IgD-negative memory B cell (primary cell): ENCODE data around the gene ZNF554. TPM values are rescaled to one million over a fixed set of nuclear protein-coding genes. Genes with fewer than 3 reads are reported as not detected.

ENCODE experiments used
- H3K27ac Mint-ChIP-seq, 3 donors: one replicate each; pipeline ENCODE4 v1.8.0; 2020 to 2022; ENCODE audit warnings: mild to moderate bottlenecking in 3 of 3, mixed read lengths in 3 of 3, moderate library complexity in 1 of 3
- H3K27me3 Mint-ChIP-seq: one replicate; pipeline ENCODE4 v1.8.0; 2021; ENCODE audit warnings: mixed read lengths
- H3K36me3 Mint-ChIP-seq: one replicate; pipeline ENCODE4 v1.8.0; 2020; ENCODE audit warnings: mild to moderate bottlenecking, mixed read lengths
- H3K4me1 Mint-ChIP-seq, 3 donors: one replicate each; pipeline ENCODE4 v1.8.0; 2020 to 2022; ENCODE audit warnings: mixed read lengths in 3 of 3, mild to moderate bottlenecking in 1 of 3
- H3K4me3 Mint-ChIP-seq, 4 donors: one replicate each; pipeline ENCODE4 v1.8.0; 2020 to 2022; ENCODE audit warnings: mild to moderate bottlenecking in 4 of 4, mixed read lengths in 4 of 4, moderate library complexity in 3 of 4
- H3K9me3 Mint-ChIP-seq, 3 donors: one replicate each; pipeline ENCODE4 v1.8.0; 2020 to 2021; ENCODE audit warnings: mixed read lengths in 3 of 3, mild to moderate bottlenecking in 1 of 3
- polyA plus RNA-seq: library from polyadenylated mRNA; unstranded; fragments of 300-500 nt; fragmentation: Illumina TruSeq; gene quantifications from one replicate; pipeline ENCODE4 v1.2.3, GENCODE V29; 2021

The ZNF554 gene
- polyA plus RNA-seq = 4.7 TPM

DNA sequence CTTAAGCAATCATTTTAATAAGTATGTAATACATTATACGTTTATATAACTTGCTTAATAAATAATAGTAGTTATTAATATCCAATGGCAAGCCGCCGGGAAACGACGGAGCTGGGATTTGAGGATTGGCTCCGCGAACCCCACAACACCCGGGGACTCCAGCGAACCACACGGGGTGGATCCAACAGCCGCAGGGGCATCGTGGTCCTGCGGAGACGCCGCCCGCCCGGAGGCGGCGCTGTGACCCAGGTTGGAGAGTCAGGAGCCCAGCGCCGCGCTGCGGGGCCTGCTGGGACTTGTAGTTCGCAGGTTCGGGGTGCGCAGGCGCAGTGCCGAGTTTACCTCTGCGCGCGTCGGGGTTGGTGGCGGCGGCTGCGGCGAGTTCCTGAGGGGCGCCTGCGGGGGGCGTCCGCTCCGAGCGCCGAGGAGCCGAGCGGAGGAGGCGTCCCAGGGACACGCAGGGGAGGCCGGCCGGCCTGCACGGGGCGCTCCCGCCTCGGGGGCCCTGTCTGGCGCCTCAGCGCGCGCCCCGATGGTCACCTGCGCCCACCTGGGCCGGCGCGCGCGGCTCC is at the start of gene ZNF554:
Gene ZNF554 (plus strand): TSS at position 329 of the 572 bp plus-strand sequence. CDS start 204 bp downstream, at position 533.
- H3K4me3 Mint-ChIP-seq = peak within 1 kb of the TSS; percentile 82 to 92 (median 90)
- peaks cover 2 to 9% (median 4%) of the 10 kb centered on the region in 3 donors for H3K4me1 Mint-ChIP-seq
- H3K36me3 Mint-ChIP-seq = peaks cover 3% of the 10 kb centered on the region
- H3K27ac Mint-ChIP-seq = peak within 1 kb of the TSS; percentile 67 to 88 (median 86)
- H3K9me3 Mint-ChIP-seq = no peaks in the 10 kb centered on the region
- H3K27me3 Mint-ChIP-seq = no peaks in the 10 kb centered on the region

DNA sequence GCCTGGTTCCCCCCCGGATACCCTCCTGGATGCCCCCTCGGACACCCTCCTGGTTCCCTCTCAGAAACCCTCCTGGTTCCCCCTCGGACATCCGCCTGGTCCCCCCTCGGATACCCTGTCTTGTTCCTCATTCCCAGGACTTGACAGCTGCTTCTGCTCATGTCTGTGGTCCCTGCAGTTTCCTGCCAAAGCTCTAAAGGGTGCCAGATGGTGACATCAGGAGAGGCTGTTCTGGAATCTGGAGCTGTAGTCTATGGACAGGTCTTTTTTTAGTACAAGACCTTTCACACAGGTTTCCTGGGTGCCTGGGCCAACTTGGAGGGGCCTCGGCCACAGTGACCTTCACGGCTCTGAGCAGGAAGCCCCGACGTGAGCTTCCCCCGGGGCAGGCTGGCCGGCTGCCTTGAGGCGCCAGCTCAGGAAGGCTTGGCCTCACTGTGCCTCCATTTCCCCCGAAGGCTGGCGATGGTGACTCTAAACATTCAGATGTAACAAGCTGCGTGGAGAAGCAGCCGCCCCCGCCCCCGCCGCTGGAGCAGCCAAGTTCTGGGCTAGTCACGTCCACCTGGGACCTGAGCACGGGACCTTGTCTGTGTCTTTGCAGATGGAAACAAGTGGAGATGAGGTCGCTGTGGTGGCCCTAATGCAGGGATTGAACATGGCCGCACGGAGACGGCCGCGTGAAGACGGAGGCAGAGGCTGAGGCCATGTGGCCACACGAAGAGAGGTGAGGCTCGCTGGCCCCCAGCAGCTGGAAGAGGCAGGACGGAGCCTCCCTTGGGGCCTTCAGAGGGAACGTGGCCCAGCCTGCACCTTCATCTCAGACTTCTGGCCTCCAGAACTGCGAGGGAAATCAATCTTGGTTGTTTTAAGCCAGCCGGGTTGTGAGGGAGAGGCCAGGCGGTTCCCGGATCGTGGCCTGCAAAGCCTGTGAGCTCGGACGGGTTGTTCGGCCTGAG is 49.3 kb upstream of the ZNF554 start:
- Mint-ChIP-seq H3K27me3 (no peaks in the 10 kb centered on the region), H3K27ac (no peak overlapping the region), H3K9me3 (no peaks in the 10 kb centered on the region), H3K4me1 (peaks cover 3 to 13% (median 7%) of the 10 kb centered on the region in 3 donors), H3K36me3 (peaks cover 2% of the 10 kb centered on the region), H3K4me3 (no peak overlapping the region)

DNA sequence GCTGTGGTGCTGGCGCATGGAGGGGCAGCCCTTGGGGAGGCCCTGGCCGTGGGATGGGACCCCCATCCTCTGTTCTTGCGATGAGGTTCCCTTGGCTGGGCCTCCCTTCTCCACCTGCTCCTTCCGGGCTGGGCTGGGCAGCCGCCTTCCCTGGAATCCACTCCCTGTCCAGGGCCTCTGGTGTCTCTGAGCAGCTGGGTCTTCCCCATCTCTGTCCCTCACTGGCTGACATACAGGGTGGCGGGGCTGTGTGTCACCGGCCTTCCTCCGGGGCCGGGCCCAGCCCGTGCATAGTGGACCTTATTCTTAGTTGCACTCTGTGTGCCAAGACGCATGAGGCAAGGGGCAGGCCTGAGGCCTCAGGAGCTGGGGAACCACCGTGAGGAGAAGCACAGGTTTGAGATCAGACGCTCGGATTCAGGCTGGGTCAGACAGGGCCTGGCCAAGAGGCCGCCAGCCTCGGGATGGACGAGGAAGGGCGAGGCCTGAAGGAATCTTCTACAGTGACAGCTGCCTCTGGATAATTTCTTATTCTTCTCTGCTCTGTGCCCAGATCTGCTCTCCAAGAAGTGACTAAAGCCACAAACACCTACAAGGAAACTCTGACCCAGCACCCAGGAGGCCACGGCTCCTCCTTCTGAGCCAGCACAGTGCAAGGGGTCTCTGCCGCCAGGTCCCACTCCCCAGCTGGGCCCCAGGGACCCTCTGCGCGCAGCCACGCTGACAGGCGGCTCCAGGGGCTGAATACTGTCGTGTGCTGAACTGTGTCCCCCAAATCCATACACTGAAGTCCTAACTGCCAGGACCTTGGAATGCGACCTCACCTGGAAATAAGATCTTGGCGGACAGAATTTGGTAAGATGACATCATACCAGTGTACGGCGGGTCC is 47.6 kb upstream of the ZNF554 start:
- Mint-ChIP-seq H3K9me3 (no peaks in the 10 kb centered on the region), H3K4me1 (peaks cover 13 to 22% (median 16%) of the 10 kb centered on the region in 3 donors), H3K36me3 (peaks cover 3% of the 10 kb centered on the region), H3K27me3 (no peaks in the 10 kb centered on the region), H3K27ac (peak overlapping the region in 1 of 3 donors; percentile 77), H3K4me3 (peak overlapping the region in 1 of 4 donors; percentile 8)

DNA sequence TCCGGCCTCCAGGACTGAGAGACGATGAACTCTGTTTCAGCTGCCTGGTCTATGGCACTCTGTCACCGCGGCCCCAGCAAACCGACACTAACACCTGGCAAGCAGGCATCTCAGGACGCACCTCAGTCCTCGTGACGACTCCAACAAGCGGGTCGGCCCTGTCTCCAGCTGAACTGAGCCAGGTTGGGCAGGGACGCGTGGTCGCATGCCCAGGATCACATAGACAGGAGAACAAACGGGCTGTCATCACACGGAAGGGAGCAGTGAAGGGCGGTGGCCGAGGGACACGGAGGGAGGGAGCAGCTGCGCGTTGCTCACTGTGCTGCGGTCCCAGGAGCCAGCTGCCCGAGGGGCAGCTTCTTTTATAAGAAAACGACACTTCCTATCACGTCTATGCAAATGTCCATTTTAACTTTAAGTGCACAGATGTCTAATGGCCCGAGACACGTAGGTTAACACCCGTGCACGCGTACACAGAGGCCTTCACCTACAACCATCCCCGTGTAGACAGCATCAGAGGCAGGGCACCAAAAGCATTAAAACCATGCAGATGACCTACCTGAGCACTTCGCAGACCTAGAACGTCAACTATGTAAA is 45.5 kb upstream of the ZNF554 start:
- Mint-ChIP-seq H3K27me3 (no peaks in the 10 kb centered on the region), H3K9me3 (no peaks in the 10 kb centered on the region), H3K27ac (peak overlapping the region in 1 of 3 donors; percentile 39), H3K4me3 (peak overlapping the region in 2 of 4 donors; percentile 0 to 75), H3K4me1 (peaks cover 13 to 24% (median 17%) of the 10 kb centered on the region in 3 donors), H3K36me3 (peaks cover 3% of the 10 kb centered on the region)

DNA sequence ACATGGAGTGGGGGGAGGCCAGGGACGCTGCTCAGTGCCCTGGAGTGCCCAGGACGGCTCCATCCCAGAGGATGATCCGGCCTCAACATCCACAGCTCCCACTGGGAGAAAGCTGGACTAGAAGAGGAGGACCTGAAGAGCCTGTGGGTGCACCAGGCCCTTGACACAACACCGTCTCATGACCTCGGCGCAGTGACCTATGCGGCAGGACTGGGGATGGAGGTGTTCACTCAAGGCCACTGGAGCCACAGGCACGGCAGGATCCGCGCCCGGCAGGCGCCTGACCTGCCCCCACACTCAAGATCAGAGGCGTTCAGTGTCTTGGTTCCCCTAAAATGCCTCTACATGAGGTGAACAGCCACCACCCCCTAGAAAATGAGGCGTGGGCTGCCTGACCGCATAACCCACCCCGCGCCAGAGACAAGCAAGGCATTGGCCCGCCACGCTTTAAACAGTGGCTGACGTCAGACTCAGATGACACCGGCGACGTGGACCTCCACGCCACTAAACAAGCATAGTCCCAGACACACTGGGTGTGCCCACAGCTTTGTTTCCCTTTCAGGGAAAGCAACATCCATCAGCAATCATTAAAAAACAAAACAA is 44.6 kb upstream of the ZNF554 start:
- Mint-ChIP-seq H3K4me3 (peak overlapping the region in 3 of 4 donors; percentile 45 to 68 (median 52)), H3K4me1 (peaks cover 15 to 25% (median 19%) of the 10 kb centered on the region in 3 donors), H3K9me3 (no peaks in the 10 kb centered on the region), H3K27ac (peak overlapping the region; percentile 82 to 98 (median 98)), H3K27me3 (no peaks in the 10 kb centered on the region), H3K36me3 (peaks cover 4% of the 10 kb centered on the region)

DNA sequence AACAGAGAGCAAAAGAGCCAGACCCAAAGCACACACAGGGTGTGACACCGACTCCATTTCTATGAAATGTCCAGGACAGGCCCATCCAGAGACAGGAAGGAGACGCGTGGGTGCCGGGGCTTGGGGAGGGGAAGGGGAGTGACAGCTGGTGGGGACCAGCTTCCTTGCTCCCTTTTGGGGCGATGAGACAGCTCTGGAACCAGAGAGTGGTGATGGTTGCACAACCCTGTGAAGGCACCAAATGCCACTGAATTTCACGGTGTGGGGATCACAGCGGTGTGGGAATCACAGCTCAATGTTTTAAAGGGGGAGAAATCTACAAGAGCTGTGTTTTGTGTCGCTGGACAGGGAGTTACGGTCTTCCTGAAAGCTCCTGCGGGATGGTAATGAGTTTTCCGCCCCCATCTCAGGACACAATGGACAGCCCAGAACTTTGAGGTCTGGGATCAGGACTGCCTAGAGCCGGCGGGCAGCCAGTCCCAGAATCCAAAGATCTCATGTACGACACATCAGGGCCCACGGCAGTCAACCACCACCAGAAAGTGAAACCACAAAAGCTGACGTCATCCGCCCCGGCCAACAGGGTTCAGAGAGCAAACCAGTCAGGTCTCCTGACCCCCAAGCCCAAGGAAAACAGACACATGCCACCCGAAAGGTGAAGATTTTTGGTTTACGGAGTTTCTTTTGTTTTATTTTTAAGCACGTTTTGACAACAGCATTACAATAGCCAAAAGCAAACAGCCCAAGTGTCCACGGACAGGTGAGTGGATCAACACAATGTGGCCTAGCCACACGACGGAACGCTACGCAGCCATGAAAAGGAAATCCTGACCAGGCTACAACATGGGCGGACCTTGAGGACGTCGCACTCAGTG is 43.9 kb upstream of the ZNF554 start:
- H3K4me3 Mint-ChIP-seq = peak overlapping the region; percentile 52 to 86 (median 74)
- peaks cover 20 to 30% (median 20%) of the 10 kb centered on the region in 3 donors for H3K4me1 Mint-ChIP-seq
- no peaks in the 10 kb centered on the region for H3K27me3 Mint-ChIP-seq
- no peaks in the 10 kb centered on the region for H3K9me3 Mint-ChIP-seq
- peaks cover 8% of the 10 kb centered on the region for H3K36me3 Mint-ChIP-seq
- peak overlapping the region; percentile 82 to 98 (median 98) for H3K27ac Mint-ChIP-seq

DNA sequence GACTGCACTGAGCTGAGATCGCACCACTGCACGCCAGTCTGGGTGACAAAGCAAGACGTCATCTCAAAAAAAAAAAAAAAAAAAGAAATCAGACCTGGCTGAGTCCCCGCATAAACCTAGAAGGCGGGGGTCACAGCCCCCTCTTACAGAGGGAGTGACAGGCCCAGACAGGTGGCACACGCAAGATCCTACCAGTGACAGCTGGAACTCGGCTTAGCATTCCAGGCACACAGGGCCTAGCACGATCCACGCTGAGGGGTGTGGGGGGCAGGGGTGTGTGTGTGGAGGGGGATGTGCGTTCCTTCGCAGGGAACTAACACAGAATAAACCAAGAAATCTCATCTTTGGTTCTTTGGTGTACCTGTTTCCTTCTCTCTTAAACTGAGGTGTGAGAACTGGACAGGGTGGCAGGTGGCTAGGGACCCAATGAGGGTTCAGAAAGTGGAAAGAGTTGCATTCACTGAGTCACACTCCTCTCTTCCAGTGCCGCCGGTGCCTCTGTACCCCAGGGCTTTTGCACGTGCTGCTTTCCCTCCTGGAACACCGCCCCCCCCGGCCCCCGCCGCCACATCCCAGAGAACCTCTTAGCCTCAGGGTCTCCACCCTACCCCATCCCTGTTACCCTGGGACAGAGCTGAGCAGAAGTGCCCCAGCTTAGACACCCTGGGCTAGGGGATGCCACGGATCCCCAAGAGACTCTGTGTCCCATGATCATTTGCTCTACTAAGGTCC is 41.5 kb upstream of the ZNF554 start:
- peaks cover 6% of the 10 kb centered on the region for H3K36me3 Mint-ChIP-seq
- no peak overlapping the region for H3K27ac Mint-ChIP-seq
- peak overlapping the region in 2 of 4 donors; percentile 25 to 26 for H3K4me3 Mint-ChIP-seq
- no peaks in the 10 kb centered on the region for H3K9me3 Mint-ChIP-seq
- H3K4me1 Mint-ChIP-seq = peaks cover 26 to 42% (median 37%) of the 10 kb centered on the region in 3 donors
- H3K27me3 Mint-ChIP-seq = no peaks in the 10 kb centered on the region

DNA sequence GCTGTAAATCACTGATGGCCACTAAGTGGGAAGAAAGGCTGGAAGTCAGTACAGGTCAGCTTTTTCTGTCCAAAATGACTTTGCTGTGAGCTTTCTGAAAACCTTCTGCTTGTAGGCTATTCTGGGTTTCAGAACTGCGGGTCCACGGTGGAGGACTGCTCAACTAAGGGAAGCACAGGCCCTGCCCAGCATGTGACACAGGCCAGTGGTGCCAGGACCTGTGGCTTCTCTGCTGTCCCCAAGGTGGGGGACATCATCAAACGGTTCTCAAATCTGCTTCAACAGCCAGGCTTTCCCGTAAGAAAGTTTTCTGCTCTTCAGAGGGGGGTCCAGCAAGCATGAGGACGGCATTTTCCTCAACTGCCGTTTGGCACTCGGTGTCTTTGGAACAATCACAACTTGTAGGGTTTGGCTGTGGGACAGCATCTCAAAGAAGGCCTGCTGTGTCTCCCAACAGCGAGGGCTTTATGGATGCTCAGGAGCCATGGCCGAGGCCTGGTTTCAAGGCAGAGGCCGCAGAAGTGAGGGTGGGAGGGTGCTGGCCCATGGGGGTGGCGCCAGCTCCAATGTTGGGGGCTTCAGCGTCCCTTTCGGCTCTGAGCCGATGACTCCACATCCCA is 40.4 kb upstream of the ZNF554 start:
- peaks cover 6% of the 10 kb centered on the region for H3K36me3 Mint-ChIP-seq
- H3K4me1 Mint-ChIP-seq = peaks cover 32 to 46% (median 43%) of the 10 kb centered on the region in 3 donors
- H3K9me3 Mint-ChIP-seq = no peaks in the 10 kb centered on the region
- H3K4me3 Mint-ChIP-seq = peak overlapping the region in 1 of 4 donors; percentile 84
- H3K27ac Mint-ChIP-seq = peak overlapping the region in 2 of 3 donors; percentile 19 to 94
- no peaks in the 10 kb centered on the region for H3K27me3 Mint-ChIP-seq

DNA sequence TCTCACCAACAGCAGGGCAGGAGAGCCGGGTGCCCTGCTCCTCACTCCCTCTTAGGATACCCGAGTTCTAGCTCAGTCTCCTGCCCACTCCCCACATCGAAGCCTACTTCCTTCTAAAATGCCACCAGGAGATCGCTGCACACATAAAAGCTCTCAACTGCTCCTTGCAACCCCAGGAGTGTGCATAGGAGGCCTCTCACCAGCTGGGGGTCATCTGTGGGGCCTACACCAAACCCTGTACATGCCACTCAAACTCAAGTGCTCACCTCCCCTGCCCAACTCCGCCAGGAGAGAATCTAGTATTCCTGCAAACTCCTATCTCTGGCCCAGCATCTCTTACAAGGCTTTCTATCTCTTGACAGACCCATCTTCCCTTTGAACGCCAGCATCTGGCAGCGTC is 39.4 kb upstream of the ZNF554 start:
- Mint-ChIP-seq H3K4me3 (peak overlapping the region in 2 of 4 donors; percentile 32 to 84), H3K36me3 (peaks cover 6% of the 10 kb centered on the region), H3K27me3 (no peaks in the 10 kb centered on the region), H3K9me3 (no peaks in the 10 kb centered on the region), H3K4me1 (peaks cover 30 to 45% (median 38%) of the 10 kb centered on the region in 3 donors), H3K27ac (peak overlapping the region in 2 of 3 donors; percentile 6 to 94)

DNA sequence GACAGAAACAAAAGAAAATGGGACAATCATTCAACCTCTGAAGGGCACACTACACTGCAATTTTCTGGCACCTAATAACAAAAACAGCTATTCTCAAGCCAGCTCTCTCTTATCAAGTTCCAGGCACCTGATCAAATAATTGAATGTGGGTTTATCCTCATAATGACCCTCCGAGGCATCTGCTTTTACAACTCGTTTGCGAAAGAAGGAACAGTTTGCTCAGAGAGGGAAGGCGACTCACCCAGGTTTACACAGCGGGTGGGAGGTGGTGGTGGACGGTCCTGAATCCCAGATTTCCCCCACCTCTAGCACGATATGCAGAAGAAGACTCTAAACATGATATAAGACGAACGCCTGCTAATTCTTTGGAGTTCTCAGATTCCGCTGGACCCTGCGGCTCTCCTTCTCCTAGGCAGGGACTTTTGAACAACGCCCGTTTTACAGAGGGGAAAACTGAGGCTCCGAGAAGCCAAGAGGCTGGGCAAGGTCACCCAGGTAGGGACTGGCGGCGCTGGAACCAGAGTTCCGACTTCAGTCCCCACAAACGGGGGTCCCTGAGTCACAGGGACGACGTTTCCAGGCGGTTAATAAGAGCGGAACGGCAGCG is 37.2 kb upstream of the ZNF554 start:
- peaks cover 1% of the 10 kb centered on the region for H3K27me3 Mint-ChIP-seq
- H3K27ac Mint-ChIP-seq = peak overlapping the region; percentile 94 to 98 (median 94)
- H3K36me3 Mint-ChIP-seq = peaks cover 6% of the 10 kb centered on the region
- H3K9me3 Mint-ChIP-seq = no peaks in the 10 kb centered on the region
- H3K4me1 Mint-ChIP-seq = peaks cover 26 to 41% (median 38%) of the 10 kb centered on the region in 3 donors
- H3K4me3 Mint-ChIP-seq = peak overlapping the region; percentile 84 to 95 (median 88)

DNA sequence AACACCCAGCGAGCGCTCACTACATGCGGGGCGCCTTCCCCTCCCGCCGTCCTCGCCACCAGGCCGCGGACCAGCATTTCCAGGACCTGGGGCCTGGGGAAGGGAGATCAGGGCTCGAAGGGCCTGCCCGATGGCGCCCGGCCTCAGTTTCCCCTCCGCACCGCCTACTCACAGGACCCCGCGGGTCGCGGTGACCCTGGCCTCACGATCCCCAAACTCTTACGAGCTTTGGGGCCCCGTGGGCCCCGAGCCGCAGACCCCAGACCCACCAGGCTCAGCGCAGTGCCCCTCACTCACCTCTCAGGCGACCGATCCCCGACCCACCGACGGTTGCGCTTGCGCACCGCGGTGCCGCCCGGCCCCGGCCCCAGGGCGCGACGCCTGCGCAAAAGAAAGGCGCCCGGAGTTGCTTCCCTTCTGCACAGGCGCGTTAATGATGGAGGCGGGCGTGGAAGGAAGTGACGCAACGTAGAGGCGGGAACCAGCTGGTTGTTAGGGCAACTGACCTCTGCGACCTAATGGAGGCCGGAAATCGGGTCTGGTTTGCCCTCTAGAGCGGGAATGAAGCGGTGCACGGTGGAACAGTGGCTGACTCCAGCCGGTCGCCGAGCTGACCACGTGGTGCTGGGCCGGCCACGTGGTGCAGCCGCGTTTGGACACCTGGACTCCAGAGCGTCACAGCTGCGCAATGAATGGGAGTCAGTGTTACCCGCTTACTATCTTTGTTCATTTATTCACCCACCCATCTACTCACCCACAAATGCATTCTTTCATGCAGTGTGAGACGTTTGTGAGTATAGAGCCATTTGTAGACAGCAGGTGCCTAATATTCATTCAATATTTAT is 36.5 kb upstream of the ZNF554 start, which contains the start of gene SGTA:
Gene SGTA (minus strand): TSS at position 338 of the 845 bp plus-strand sequence. CDS start 14,205 bp downstream, outside the sequence.
- Mint-ChIP-seq H3K36me3 (peaks cover 8% of the 10 kb centered on the region), H3K4me3 (peak within 1 kb of the TSS; percentile 84 to 95 (median 88)), H3K4me1 (peaks cover 29 to 43% (median 38%) of the 10 kb centered on the region in 3 donors), H3K27ac (peak within 1 kb of the TSS; percentile 94 to 98 (median 94)), H3K27me3 (peaks cover 1% of the 10 kb centered on the region), H3K9me3 (no peaks in the 10 kb centered on the region)
